Peyer's patch (tissue), 4 donors: ENCODE data around the gene CWC27.

ENCODE experiments used
- CTCF ChIP-seq, 6 experiments: fragments of 450-650 bp in 4 of 6; fragments of 200-600 bp in 2 of 6; sonication (generic) in 1 of 6; IDR thresholded peaks; one replicate each; pipeline ENCODE4 v1.5.1; 2017 to 2019; ENCODE audit warnings: antibody characterized with exemption in 6 of 6, mild to moderate bottlenecking in 3 of 6, moderate library complexity in 1 of 6
- POLR2A ChIP-seq, 2 donors: fragments of 450-650 bp; IDR thresholded peaks; one replicate each; pipeline ENCODE4 v1.5.1; 2017; ENCODE audit warnings: antibody characterized with exemption in 2 of 2, mild to moderate bottlenecking in 2 of 2, moderate library complexity in 2 of 2

DNA sequence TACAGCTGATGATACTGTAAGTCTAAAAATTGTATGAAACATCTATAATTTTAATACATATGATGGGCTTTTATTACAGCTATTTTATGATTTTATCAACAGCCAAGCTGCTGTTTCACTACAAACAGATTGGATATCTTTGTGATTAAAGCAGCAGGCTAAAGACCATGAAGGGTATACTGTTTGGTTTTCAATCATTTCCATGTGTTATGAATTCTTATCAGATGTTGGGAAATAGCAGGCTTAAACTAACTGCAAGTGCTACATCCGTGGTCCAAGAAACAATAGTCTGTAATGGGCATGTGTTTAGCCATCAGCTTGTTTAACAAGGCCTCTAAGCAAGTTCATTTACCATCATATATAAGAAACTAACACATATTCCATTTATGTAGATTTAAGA is 107.5 kb downstream of the CWC27 start:
- TF ChIP-seq CTCF (IDR thresholded peaks at IDR 0.05) (no peak), POLR2A (IDR thresholded peaks at IDR 0.05) (no peak)
